CD4-positive, alpha-beta T cell (primary cell): ENCODE results near the gene ABLIM2. TPM values are rescaled to one million over a fixed set of nuclear protein-coding genes. Genes with fewer than 3 reads are reported as not detected.

ENCODE experiments used
- ATAC-seq: fragments of 200-7000 bp; cut with Tn5 transposase; one replicate; pipeline ENCODE4 v1.10.0; 2022; ENCODE audit warnings: mild to moderate bottlenecking; ENCODE audit not compliant: poor library complexity
- CTCF ChIA-PET: fragments of 350-600 bp; sonication (Branson Sonifier 250); formaldehyde crosslinking; loops from one replicate; lab custom pipeline; 2021; ENCODE audit warnings: antibody characterized with exemption, inconsistent platforms; lab: Charles Lee
- POLR2A ChIA-PET: fragments of 350-600 bp; sonication (Branson Sonifier 250); formaldehyde crosslinking; loops from one replicate; lab custom pipeline; 2021; ENCODE audit warnings: antibody characterized with exemption, inconsistent platforms; lab: Charles Lee
- DNase-seq, 14 experiments: peaks; one replicate each; pipeline ENCODE4 v3.0.0-alpha.2; 2013 to 2020; ENCODE audit warnings: mixed read lengths in 2 of 14
- H3K27ac ChIP-seq, 2 donors: one replicate each; pipeline versions ENCODE4 v1.5.1 to v1.7.0; 2013; ENCODE audit warnings: low read length in 2 of 2, low read depth in 1 of 2, mild to moderate bottlenecking in 1 of 2
- H3K27me3 ChIP-seq, 2 experiments: 1 replicate in 1 of 2; 2 replicates in 1 of 2; pipeline versions ENCODE4 v1.6.1 to v1.7.0; 2013; ENCODE audit warnings: low read length in 2 of 2, control low read depth in 1 of 2, mild to moderate bottlenecking in 1 of 2, moderate library complexity in 1 of 2; ENCODE audit not compliant: insufficient read depth in 2 of 2, control insufficient read depth in 1 of 2
- H3K36me3 ChIP-seq: one replicate; pipeline ENCODE4 v1.6.1; 2013; ENCODE audit warnings: low read length, control low read depth; ENCODE audit not compliant: insufficient read depth
- H3K4me1 ChIP-seq: one replicate; pipeline ENCODE4 v1.6.1; 2013; ENCODE audit warnings: low read length, control low read depth; ENCODE audit not compliant: insufficient read depth
- H3K4me3 ChIP-seq: one replicate; pipeline ENCODE4 v1.5.1; 2013; ENCODE audit warnings: mild to moderate bottlenecking, low read length, moderate library complexity
- H3K9me3 ChIP-seq, 2 experiments: 1 replicate in 1 of 2; 2 replicates in 1 of 2; pipeline versions ENCODE4 v1.6.1 to v1.7.0; 2013; ENCODE audit warnings: low read length in 2 of 2, mild to moderate bottlenecking in 2 of 2, control low read depth in 1 of 2, moderate library complexity in 1 of 2; ENCODE audit not compliant: control insufficient read depth in 1 of 2, insufficient read depth in 1 of 2
- H3K27ac Mint-ChIP-seq: one replicate; pipeline ENCODE4 v1.8.0; 2020; ENCODE audit warnings: mixed read lengths
- H3K27me3 Mint-ChIP-seq: one replicate; pipeline ENCODE4 v1.8.0; 2021; ENCODE audit warnings: mixed read lengths
- H3K36me3 Mint-ChIP-seq: one replicate; pipeline ENCODE4 v1.8.0; 2021; ENCODE audit warnings: low read depth, mixed read lengths
- H3K4me1 Mint-ChIP-seq: one replicate; pipeline ENCODE4 v1.8.0; 2021; ENCODE audit warnings: low read depth, mixed read lengths
- H3K4me3 Mint-ChIP-seq: one replicate; pipeline ENCODE4 v1.8.0; 2020; ENCODE audit warnings: mild to moderate bottlenecking, mixed read lengths
- H3K9me3 Mint-ChIP-seq: one replicate; pipeline ENCODE4 v1.8.0; 2020; ENCODE audit warnings: mixed read lengths
- intact Hi-C, 2 experiments: fragments of 100-400 bp; cut with DNase I in 1 of 2; cut with micrococcal nuclease in 1 of 2; formaldehyde crosslinking; loops; one replicate each; pipeline versions ENCODE4 v1.15.1 to v1.9.0; 2023 to 2025; cut with DNase I, micrococcal nuclease
- total RNA-seq, 174 experiments: library from RNA in 2 of 174; stranded (reverse) in 2 of 174; gene quantifications; one replicate each; pipeline ENCODE4 v1.2.3 and lab custom pipeline; 2021 to 2026
- TF ChIP-seq, protein P1 (sequence below): fragments of 200-600 bp; IDR thresholded peaks from one replicate; pipeline ENCODE4 v1.8.0; 2022; ENCODE audit warnings: antibody characterized with exemption, mild to moderate bottlenecking

Gene ABLIM2
- total RNA-seq, 2 experiments from 2014 or later: 2.5 to 2.7 TPM

DNA sequence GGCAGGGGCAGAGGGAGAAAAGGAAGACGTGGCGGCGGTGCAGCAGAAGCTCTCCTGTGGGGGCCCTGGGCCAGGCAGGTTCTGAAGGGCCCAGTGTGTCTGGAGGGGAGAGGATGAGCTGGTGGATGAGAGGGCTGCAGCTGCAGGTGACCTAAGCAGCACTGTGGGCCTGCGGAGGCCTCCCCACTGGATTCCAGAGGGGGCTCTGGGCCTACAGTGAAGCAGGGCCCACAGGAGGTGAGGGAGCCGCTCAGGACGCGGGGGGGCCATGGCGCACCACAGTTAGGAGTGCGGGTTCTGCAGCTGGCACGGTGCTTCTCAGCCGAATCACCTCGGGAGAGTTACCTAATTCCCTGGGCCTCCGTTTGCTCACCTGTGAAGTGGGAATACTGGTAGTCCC is 10.5 kb downstream of the ABLIM2 start:
- H3K4me1 ChIP-seq: no peaks in the 10 kb centered on the region
- no peaks in the 10 kb centered on the region for H3K4me1 Mint-ChIP-seq
- peaks cover 0 to 2% of the 10 kb centered on the region in 2 experiments for H3K27me3 ChIP-seq
- no peak overlapping the region for H3K27ac ChIP-seq
- peaks cover 4% of the 10 kb centered on the region for H3K27me3 Mint-ChIP-seq
- no peaks in the 10 kb centered on the region for H3K36me3 Mint-ChIP-seq
- no peak overlapping the region for H3K27ac Mint-ChIP-seq
- no peak for ATAC-seq
- no peaks in the 10 kb centered on the region for H3K9me3 ChIP-seq
- TF ChIP-seq, protein P1, sequence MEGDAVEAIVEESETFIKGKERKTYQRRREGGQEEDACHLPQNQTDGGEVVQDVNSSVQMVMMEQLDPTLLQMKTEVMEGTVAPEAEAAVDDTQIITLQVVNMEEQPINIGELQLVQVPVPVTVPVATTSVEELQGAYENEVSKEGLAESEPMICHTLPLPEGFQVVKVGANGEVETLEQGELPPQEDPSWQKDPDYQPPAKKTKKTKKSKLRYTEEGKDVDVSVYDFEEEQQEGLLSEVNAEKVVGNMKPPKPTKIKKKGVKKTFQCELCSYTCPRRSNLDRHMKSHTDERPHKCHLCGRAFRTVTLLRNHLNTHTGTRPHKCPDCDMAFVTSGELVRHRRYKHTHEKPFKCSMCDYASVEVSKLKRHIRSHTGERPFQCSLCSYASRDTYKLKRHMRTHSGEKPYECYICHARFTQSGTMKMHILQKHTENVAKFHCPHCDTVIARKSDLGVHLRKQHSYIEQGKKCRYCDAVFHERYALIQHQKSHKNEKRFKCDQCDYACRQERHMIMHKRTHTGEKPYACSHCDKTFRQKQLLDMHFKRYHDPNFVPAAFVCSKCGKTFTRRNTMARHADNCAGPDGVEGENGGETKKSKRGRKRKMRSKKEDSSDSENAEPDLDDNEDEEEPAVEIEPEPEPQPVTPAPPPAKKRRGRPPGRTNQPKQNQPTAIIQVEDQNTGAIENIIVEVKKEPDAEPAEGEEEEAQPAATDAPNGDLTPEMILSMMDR: no peak
- ChIA-PET CTCF (no interaction called here), POLR2A (no interaction called here)
- H3K4me3 ChIP-seq: no peak overlapping the region
- intact Hi-C loops: no loop called here
- no peak overlapping the region for H3K4me3 Mint-ChIP-seq
- H3K9me3 Mint-ChIP-seq: no peaks in the 10 kb centered on the region
- H3K36me3 ChIP-seq: no peaks in the 10 kb centered on the region
- DNase-seq: no peak

GRCh38 chr4:8147231-8147970 is 11.2 kb downstream of the ABLIM2 start:
- no peak for ATAC-seq
- H3K36me3 Mint-ChIP-seq: no peaks in the 10 kb centered on the region
- no peak overlapping the region for H3K4me3 ChIP-seq
- H3K27ac ChIP-seq: no peak overlapping the region
- no peaks in the 10 kb centered on the region for H3K9me3 Mint-ChIP-seq
- no peaks in the 10 kb centered on the region for H3K9me3 ChIP-seq
- H3K4me1 Mint-ChIP-seq: no peaks in the 10 kb centered on the region
- intact Hi-C loops: no loop called here
- ChIA-PET CTCF (no interaction called here), POLR2A (no interaction called here)
- DNase-seq: no peak
- no peak overlapping the region for H3K27ac Mint-ChIP-seq
- H3K4me3 Mint-ChIP-seq: no peak overlapping the region
- TF ChIP-seq, protein P1: no peak
- peaks cover 4% of the 10 kb centered on the region for H3K27me3 Mint-ChIP-seq
- no peaks in the 10 kb centered on the region for H3K36me3 ChIP-seq
- no peaks in the 10 kb centered on the region for H3K4me1 ChIP-seq
- peaks cover 0 to 2% of the 10 kb centered on the region in 2 experiments for H3K27me3 ChIP-seq

DNA sequence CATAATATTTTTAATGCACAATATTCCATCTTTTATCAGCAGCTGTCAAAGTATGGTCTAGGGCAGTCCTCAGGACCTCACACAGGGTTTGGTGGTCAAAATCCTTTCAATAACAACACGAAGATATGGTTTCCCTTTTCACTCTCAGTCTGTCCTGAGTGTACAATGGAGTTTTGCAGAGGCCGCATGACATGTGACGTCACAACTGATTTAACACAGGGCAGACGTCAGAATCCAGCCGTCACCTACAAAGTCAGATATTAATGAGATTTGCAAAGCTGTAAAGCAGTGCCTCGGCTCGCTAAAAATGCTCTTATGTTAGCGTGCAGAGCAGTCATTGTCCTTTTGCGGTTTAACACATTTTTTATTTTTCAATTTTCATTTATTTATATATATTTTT is 12.5 kb downstream of the ABLIM2 start:
- peaks cover 4% of the 10 kb centered on the region for H3K27me3 Mint-ChIP-seq

More for the DNA sequence above, 12.5 kb downstream of the ABLIM2 start:
- Histone ChIP-seq H3K36me3 (no peaks in the 10 kb centered on the region), H3K4me3 (no peak overlapping the region), H3K9me3 (peaks cover 0 to 10% of the 10 kb centered on the region in 2 experiments), H3K27me3 (peaks cover 0 to 2% of the 10 kb centered on the region in 2 experiments), H3K27ac (no peak overlapping the region), H3K4me1 (no peaks in the 10 kb centered on the region)
- H3K27ac Mint-ChIP-seq: no peak overlapping the region
- H3K4me1 Mint-ChIP-seq: no peaks in the 10 kb centered on the region
- DNase-seq (no peak), ATAC-seq (no peak)
- H3K9me3 Mint-ChIP-seq: no peaks in the 10 kb centered on the region
- no peaks in the 10 kb centered on the region for H3K36me3 Mint-ChIP-seq
- TF ChIP-seq, protein P1: no peak
- CTCF ChIA-PET: no interaction called here
- H3K4me3 Mint-ChIP-seq: no peak overlapping the region
- POLR2A ChIA-PET: no interaction called here
- intact Hi-C loops: no loop called here
